A549 (cell line): Measurements from ENCODE around the gene PKN2. TPM values are rescaled to one million over a fixed set of nuclear protein-coding genes. Genes with fewer than 3 reads are reported as not detected.

Experiments
- ATAC-seq, 2 experiments: fragments of 200-7000 bp in 1 of 2; fragments of >200 bp in 1 of 2; cut with Nextera tagmentation in 1 of 2; cut with Tn5 transposase in 1 of 2; 3 replicates each; pipeline versions ENCODE4 v1.8.0 to v1.9.1; 2018 to 2020; ENCODE audit warnings: mild to moderate bottlenecking in 1 of 2, moderate library complexity in 1 of 2
- CTCF ChIA-PET: fragments of 300-600 bp; sonication (Branson Sonifier 250); formaldehyde crosslinking; extraction: SDS; loops from one replicate; lab custom pipeline; 2021; ENCODE audit warnings: antibody characterized with exemption, inconsistent platforms; lab: Yijun Ruan, JAX
- POLR2A ChIA-PET: fragments of 350-600 bp; formaldehyde crosslinking; extraction: SDS; loops from one replicate; lab custom pipeline; 2021; ENCODE audit warnings: antibody characterized with exemption, inconsistent platforms; lab: Yijun Ruan, JAX
- DNase-seq, 2 experiments: peaks; one replicate each; pipeline versions ENCODE4 v3.0.0 to v3.0.0-alpha.2; 2011 to 2016; ENCODE audit warnings: low read depth in 1 of 2, low spot score in 1 of 2
- FAIRE-seq: peaks from 2 replicates; lab custom pipeline; 2011; peaks lifted over from hg19 to GRCh38; lab: Jason Lieb, UNC
- H3K27ac ChIP-seq, 2 experiments: fragments of >200 bp; sonication (Bioruptor Twin); formaldehyde crosslinking; 3 replicates each; pipeline ENCODE4 v1.5.1; 2016 to 2017
- H3K4me1 ChIP-seq: fragments of >200 bp; sonication (Bioruptor Twin); formaldehyde crosslinking; 3 replicates; pipeline ENCODE4 v1.6.1; 2016
- H3K4me2 ChIP-seq: fragments of >200 bp; sonication (Bioruptor Twin); formaldehyde crosslinking; 3 replicates; pipeline ENCODE4 v1.6.1; 2016
- H3K4me3 ChIP-seq: fragments of >200 bp; sonication (Bioruptor Twin); formaldehyde crosslinking; 3 replicates; pipeline ENCODE4 v1.5.1; 2016
- H3K9me3 ChIP-seq: fragments of >200 bp; sonication (Bioruptor Twin); formaldehyde crosslinking; 3 replicates; pipeline ENCODE4 v1.6.1; 2016
- BHLHE40 ChIP-seq: IDR thresholded peaks from 2 replicates; pipeline ENCODE4 v1.6.1; 2012; ENCODE audit warnings: low read depth, low read length, inconsistent platforms
- CBX2 ChIP-seq: fragments of 200-600 bp; sonication (generic); IDR thresholded peaks from 2 replicates; pipeline ENCODE4 v1.6.1; 2016; ENCODE audit warnings: low read depth, mild to moderate bottlenecking, borderline replicate concordance
- CBX8 ChIP-seq: fragments of 200-600 bp; sonication (generic); IDR thresholded peaks from 2 replicates; pipeline ENCODE4 v1.6.1; 2016
- CHD2 ChIP-seq: fragments of 150-350 bp; IDR thresholded peaks from 2 replicates; pipeline ENCODE4 v1.6.1; 2014; ENCODE audit warnings: low read length; ENCODE audit not compliant: partially characterized antibody
- EHF ChIP-seq: fragments of 250-450 bp; sonication (Bioruptor Pico); IDR thresholded peaks from 2 replicates; pipeline ENCODE4 v1.5.0; 2020; ENCODE audit warnings: mild to moderate bottlenecking
- EHMT2 ChIP-seq: fragments of 200-600 bp; sonication (generic); IDR thresholded peaks from 2 replicates; pipeline ENCODE4 v1.6.1; 2016; ENCODE audit warnings: antibody characterized with exemption, low read depth, mild to moderate bottlenecking, moderate library complexity
- EP300 ChIP-seq, 2 experiments: fragments of >200 bp; sonication (Bioruptor Twin); formaldehyde crosslinking; IDR thresholded peaks; 2 replicates in 1 of 2; 3 replicates in 1 of 2; pipeline ENCODE4 v1.6.1; 2016 to 2017
- FOSB ChIP-seq: fragments of 250-450 bp; sonication (Bioruptor Pico); IDR thresholded peaks from 2 replicates; pipeline ENCODE4 v1.5.0; 2020; ENCODE audit warnings: mild to moderate bottlenecking, moderate library complexity
- FOSL2 ChIP-seq, 2 experiments: fragments of 450-650 bp in 1 of 2; fragments of >200 bp in 1 of 2; sonication (Bioruptor Twin) in 1 of 2; formaldehyde crosslinking; IDR thresholded peaks; 2 replicates each; pipeline versions ENCODE4 v1.5.0 to v1.6.1; 2016 to 2020; ENCODE audit warnings: mild to moderate bottlenecking in 1 of 2, moderate library complexity in 1 of 2
- HOXA7 ChIP-seq: fragments of 250-450 bp; sonication (Bioruptor Pico); IDR thresholded peaks from 2 replicates; pipeline ENCODE4 v1.5.0; 2020; ENCODE audit warnings: mild to moderate bottlenecking, moderate library complexity
- HOXB13 ChIP-seq: fragments of 250-450 bp; sonication (Bioruptor Pico); IDR thresholded peaks from 2 replicates; pipeline ENCODE4 v1.5.0; 2020; ENCODE audit warnings: low read depth, mild to moderate bottlenecking, moderate library complexity
- KDM1A ChIP-seq: fragments of 200-600 bp; sonication (generic); IDR thresholded peaks from 2 replicates; pipeline ENCODE4 v1.6.1; 2016; ENCODE audit warnings: low read depth, mild to moderate bottlenecking
- NFE2L2 ChIP-seq: fragments of 150-350 bp; conservative IDR thresholded peaks from 2 replicates; pipeline ENCODE4 v1.6.1; 2014; ENCODE audit warnings: low read length
- PHF8 ChIP-seq: fragments of 200-600 bp; sonication (generic); IDR thresholded peaks from 2 replicates; pipeline ENCODE4 v1.6.1; 2016; ENCODE audit warnings: low read depth, mild to moderate bottlenecking, antibody characterized with exemption, moderate library complexity, borderline replicate concordance
- TFCP2L1 ChIP-seq: fragments of 250-450 bp; sonication (Bioruptor Pico); IDR thresholded peaks from 2 replicates; pipeline ENCODE4 v1.5.0; 2021; ENCODE audit warnings: mild to moderate bottlenecking
- WGBS: methylation state at CpG from one replicate; pipeline ENCODE4 v1.1.6; 2017; ENCODE audit errors: missing lambda C conversion rate; 5-methylcytosine and 5-hydroxymethylcytosine counted together
- polyA plus RNA-seq, 4 experiments: library from polyadenylated mRNA; depleted of rRNA in 3 of 4; stranded (reverse); fragments of >200 nt; fragmentation: RNase III in 1 of 4; extraction: RNeasy Plus Mini Kit Qiagen cat#74134 plus additional on column Dnase treatment in 1 of 4; gene quantifications; 2 replicates in 3 of 4; 3 replicates in 1 of 4; pipeline ENCODE4 v1.2.3, GENCODE V29; 2011 to 2017
- TF ChIP-seq, protein P1 (sequence below): fragments of 150-350 bp; IDR thresholded peaks from 2 replicates; pipeline ENCODE4 v1.6.1; 2014; ENCODE audit warnings: low read depth, mild to moderate bottlenecking, low read length
- TF ChIP-seq, protein P2 (sequence below): fragments of 250-450 bp; sonication (Bioruptor Pico); IDR thresholded peaks from 2 replicates; pipeline ENCODE4 v1.5.0; 2021; ENCODE audit warnings: mild to moderate bottlenecking, moderate library complexity, borderline replicate concordance
- TF ChIP-seq, protein P3 (sequence below): fragments of 450-650 bp; IDR thresholded peaks from 2 replicates; pipeline ENCODE4 v1.6.1; 2014; ENCODE audit warnings: antibody characterized with exemption

PKN2 gene
- polyA plus RNA-seq, 2 of the 4 experiments (the other 2 are of a cell fraction): 14.4 to 39.6 TPM

DNA sequence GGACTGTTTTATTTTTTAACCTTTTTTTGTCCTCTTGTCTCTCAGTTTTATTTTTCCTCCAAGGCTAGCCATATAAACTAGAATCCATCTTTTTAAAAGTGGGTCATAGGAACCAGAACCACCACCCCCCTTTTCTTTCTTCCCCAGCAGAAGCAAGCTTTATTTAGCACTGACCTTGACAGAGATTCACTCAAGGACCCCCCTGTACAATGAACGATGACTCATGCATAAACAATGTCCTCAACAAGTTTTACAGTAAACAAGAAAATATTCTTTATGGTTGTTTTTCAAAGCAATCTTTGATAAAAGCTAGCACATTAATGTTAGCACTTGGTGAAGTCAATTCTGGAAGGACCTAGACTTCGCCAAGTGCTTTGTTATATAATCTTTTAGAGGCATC is 14.1 kb downstream of the PKN2 start:
- no peaks in the 10 kb centered on the region for H3K9me3 ChIP-seq
- H3K4me1 ChIP-seq: peaks cover 53% of the 10 kb centered on the region
- TF ChIP-seq, protein P1, sequence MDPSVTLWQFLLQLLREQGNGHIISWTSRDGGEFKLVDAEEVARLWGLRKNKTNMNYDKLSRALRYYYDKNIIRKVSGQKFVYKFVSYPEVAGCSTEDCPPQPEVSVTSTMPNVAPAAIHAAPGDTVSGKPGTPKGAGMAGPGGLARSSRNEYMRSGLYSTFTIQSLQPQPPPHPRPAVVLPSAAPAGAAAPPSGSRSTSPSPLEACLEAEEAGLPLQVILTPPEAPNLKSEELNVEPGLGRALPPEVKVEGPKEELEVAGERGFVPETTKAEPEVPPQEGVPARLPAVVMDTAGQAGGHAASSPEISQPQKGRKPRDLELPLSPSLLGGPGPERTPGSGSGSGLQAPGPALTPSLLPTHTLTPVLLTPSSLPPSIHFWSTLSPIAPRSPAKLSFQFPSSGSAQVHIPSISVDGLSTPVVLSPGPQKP: no peak
- TF ChIP-seq FOSB (CRISPR knock-in tag) (no peak), NFE2L2 (no peak), PHF8 (no peak), KDM1A (no peak), FOSL2 (IDR thresholded peaks at IDR 0.05) (no peak), FOSL2 (CRISPR knock-in tag; IDR thresholded peaks at IDR 0.05) (peak; percentile 78), EHMT2 (no peak)
- WGBS: 50% methylated on average over 2 of the region's 2 CpGs
- no peak overlapping the region for H3K27ac ChIP-seq
- ATAC-seq (no peak), FAIRE-seq (no peak), DNase-seq (peak in 1 of 2 experiments; percentile 6)
- ChIA-PET CTCF (no interaction called here), POLR2A (interaction anchor here (0.9 kb wide), 1 partner anchor 13 kb away, joined by 3 read pairs; no protein-coding TSS in a partner anchor)
- no peak overlapping the region for H3K4me3 ChIP-seq
- peak overlapping the region; percentile 45; the same call in 2 of the 3 replicates for H3K4me2 ChIP-seq

DNA sequence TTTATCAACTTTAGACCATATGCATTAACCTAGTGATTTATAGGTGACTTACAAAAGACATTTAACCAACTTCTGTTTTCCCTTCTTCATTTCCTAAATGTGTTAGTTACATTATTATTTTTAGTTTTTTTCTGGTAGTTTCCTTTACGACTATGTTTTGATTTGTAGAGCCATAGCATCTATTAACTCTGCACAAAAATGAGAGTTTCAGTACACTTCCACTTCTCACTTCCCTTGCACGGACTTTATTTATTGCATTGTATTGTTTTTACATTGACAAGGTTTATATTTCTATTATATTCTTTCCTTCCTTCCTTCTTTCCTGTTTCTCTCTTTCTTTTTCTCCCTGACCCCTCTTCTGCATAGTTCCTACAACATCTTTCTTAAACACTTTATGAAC is 14.7 kb downstream of the PKN2 start:
- ChIA-PET CTCF (no interaction called here), POLR2A (no interaction called here)
- no peak for FAIRE-seq
- Histone ChIP-seq H3K27ac (no peak overlapping the region), H3K4me2 (peak overlapping the region; percentile 45; the same call in 1 of the 3 replicates), H3K4me3 (no peak overlapping the region), H3K4me1 (peaks cover 53% of the 10 kb centered on the region), H3K9me3 (no peaks in the 10 kb centered on the region)
- TF ChIP-seq PHF8: no peak
- TF ChIP-seq, protein P2, sequence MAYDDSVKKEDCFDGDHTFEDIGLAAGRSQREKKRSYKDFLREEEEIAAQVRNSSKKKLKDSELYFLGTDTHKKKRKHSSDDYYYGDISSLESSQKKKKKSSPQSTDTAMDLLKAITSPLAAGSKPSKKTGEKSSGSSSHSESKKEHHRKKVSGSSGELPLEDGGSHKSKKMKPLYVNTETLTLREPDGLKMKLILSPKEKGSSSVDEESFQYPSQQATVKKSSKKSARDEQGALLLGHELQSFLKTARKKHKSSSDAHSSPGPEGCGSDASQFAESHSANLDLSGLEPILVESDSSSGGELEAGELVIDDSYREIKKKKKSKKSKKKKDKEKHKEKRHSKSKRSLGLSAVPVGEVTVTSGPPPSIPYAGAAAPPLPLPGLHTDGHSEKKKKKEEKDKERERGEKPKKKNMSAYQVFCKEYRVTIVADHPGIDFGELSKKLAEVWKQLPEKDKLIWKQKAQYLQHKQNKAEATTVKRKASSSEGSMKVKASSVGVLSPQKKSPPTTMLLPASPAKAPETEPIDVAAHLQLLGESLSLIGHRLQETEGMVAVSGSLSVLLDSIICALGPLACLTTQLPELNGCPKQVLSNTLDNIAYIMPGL: no peak
- no peak for TF ChIP-seq CHD2
- TF ChIP-seq CBX8: no peak
- no peak for TF ChIP-seq KDM1A
- TF ChIP-seq CBX2: no peak
- TF ChIP-seq EHF (CRISPR knock-in tag): no peak
- ATAC-seq: no peak
- DNase-seq: no peak
- WGBS: 73% methylated on average over 2 of the region's 2 CpGs

DNA sequence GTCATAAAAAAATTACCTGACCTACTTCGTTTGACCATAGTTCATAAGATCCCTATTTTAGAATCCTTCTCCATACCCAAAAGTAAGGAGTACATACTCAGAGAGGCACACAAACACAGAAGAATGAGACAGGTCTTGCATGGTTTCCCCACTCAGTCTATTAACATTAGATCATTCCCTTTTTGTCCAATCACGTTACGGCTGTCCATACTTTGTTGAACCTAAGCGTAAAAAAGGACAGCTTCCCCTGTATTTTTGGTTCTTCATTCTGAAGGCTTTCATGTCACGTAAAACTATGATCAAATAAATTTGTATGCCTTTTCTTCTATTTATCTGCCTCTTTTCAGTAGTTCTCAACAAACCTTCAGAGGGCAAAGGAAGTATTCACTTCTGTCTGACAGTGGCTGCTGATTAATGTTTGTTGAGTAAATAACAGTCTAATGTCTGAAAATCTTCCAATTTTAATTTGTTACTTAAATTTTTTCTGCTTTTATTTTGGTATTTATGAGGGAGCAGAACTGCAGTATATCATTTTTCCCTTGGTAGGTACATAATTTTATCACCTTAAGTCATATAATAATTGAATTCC is 16.4 kb downstream of the PKN2 start:
- Histone ChIP-seq H3K27ac (no peak overlapping the region), H3K9me3 (no peaks in the 10 kb centered on the region), H3K4me3 (no peak overlapping the region), H3K4me2 (peak overlapping the region; percentile 36; the same call in 2 of the 3 replicates), H3K4me1 (peaks cover 49% of the 10 kb centered on the region)
- ChIA-PET POLR2A (no interaction called here), CTCF (no interaction called here)
- ATAC-seq (no peak), FAIRE-seq (no peak), DNase-seq (no peak)
- TF ChIP-seq HOXA7 (CRISPR knock-in tag) (no peak), HOXB13 (CRISPR knock-in tag) (no peak), BHLHE40 (no peak), EHMT2 (no peak), CBX8 (no peak), TFCP2L1 (CRISPR knock-in tag) (no peak), EP300 (IDR thresholded peaks at IDR 0.05) (no peak), KDM1A (no peak)
- TF ChIP-seq, protein P3, sequence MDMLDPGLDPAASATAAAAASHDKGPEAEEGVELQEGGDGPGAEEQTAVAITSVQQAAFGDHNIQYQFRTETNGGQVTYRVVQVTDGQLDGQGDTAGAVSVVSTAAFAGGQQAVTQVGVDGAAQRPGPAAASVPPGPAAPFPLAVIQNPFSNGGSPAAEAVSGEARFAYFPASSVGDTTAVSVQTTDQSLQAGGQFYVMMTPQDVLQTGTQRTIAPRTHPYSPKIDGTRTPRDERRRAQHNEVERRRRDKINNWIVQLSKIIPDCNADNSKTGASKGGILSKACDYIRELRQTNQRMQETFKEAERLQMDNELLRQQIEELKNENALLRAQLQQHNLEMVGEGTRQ: no peak
- WGBS: 83% methylated on average over 5 of the region's 5 CpGs
